22Rv1 (cell line): ENCODE measurements around the gene TMED4.

ENCODE experiments used
- H3K27ac ChIP-seq: fragments of 450-650 bp; 2 replicates; pipeline ENCODE4 v1.5.1; 2017
- ZFX ChIP-seq: fragments of 450-650 bp; IDR thresholded peaks from 2 replicates; pipeline ENCODE4 v1.6.1; 2017; ENCODE audit warnings: antibody characterized with exemption, borderline replicate concordance
- TF ChIP-seq, protein P1 (sequence below): fragments of 450-650 bp; IDR thresholded peaks from 2 replicates; pipeline ENCODE4 v1.5.1; 2017; ENCODE audit warnings: mild to moderate bottlenecking

Gene TMED4

DNA sequence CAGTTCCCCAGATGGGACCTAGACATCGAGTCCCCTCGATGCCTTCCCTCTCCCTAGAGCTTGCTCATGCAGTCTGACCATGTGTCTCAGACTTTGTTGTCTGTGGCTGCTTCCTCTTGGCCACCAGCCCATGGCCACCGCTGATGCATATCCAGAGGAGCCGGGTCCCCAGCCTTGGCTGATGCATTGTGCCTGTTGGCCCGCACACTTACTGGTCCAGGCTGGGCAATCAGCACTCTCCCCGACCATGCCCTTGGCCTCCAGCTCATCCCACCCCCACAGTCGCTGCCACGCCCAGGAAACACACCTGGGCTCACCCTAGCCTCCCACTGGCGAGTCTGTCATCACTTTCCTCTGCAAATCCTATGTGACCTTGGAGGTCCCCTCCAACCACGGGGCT, 51.0 kb downstream of the TMED4 start:
- no peak for TF ChIP-seq ZFX
- TF ChIP-seq, protein P1, sequence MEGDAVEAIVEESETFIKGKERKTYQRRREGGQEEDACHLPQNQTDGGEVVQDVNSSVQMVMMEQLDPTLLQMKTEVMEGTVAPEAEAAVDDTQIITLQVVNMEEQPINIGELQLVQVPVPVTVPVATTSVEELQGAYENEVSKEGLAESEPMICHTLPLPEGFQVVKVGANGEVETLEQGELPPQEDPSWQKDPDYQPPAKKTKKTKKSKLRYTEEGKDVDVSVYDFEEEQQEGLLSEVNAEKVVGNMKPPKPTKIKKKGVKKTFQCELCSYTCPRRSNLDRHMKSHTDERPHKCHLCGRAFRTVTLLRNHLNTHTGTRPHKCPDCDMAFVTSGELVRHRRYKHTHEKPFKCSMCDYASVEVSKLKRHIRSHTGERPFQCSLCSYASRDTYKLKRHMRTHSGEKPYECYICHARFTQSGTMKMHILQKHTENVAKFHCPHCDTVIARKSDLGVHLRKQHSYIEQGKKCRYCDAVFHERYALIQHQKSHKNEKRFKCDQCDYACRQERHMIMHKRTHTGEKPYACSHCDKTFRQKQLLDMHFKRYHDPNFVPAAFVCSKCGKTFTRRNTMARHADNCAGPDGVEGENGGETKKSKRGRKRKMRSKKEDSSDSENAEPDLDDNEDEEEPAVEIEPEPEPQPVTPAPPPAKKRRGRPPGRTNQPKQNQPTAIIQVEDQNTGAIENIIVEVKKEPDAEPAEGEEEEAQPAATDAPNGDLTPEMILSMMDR: no peak
- no peak overlapping the region for H3K27ac ChIP-seq
